SU-DHL-6 (cell line): Measurements from ENCODE around the gene NEK10.

ENCODE experiments used
- H2AFZ ChIP-seq: fragments of 200-600 bp; sonication (generic); 2 replicates; pipeline ENCODE4 v1.6.1; 2014; ENCODE audit warnings: low read depth, mild to moderate bottlenecking, moderate library complexity, mixed read lengths, antibody characterized with exemption, low read length; ENCODE audit not compliant: severe bottlenecking
- H3F3A ChIP-seq: fragments of 200-600 bp; shearing (Covaris generic); 2 replicates; pipeline ENCODE4 v1.6.0; 2016; ENCODE audit warnings: antibody characterized with exemption, mild to moderate bottlenecking; ENCODE audit not compliant: insufficient read depth
- H3K27ac ChIP-seq: fragments of 200-600 bp; sonication (generic); 2 replicates; pipeline ENCODE4 v1.5.1; 2016; ENCODE audit warnings: low read depth, mild to moderate bottlenecking, low read length, moderate library complexity, mixed read lengths
- H3K27me3 ChIP-seq: fragments of 200-600 bp; sonication (generic), shearing (Covaris generic); 2 replicates; pipeline ENCODE4 v1.6.0; 2014; ENCODE audit warnings: mild to moderate bottlenecking, low read length
- H3K36me3 ChIP-seq: fragments of 200-600 bp; sonication (generic); 2 replicates; pipeline ENCODE4 v1.6.1; 2014; ENCODE audit warnings: mild to moderate bottlenecking, low read length, mixed read lengths
- H3K4me2 ChIP-seq: fragments of 300-600, 200-600 bp; shearing (Covaris generic), sonication (generic); 2 replicates; pipeline ENCODE4 v1.6.0; 2014; ENCODE audit warnings: low read length, low read depth, mild to moderate bottlenecking; ENCODE audit not compliant: poor library complexity, severe bottlenecking
- H3K4me3 ChIP-seq: fragments of 200-600 bp; sonication (generic); 2 replicates; pipeline ENCODE4 v1.5.1; 2014; ENCODE audit warnings: antibody characterized with exemption, low read length, mild to moderate bottlenecking, mixed read lengths; ENCODE audit not compliant: insufficient read depth, poor library complexity, severe bottlenecking
- H3K79me2 ChIP-seq: fragments of 200-600 bp; sonication (generic); 2 replicates; pipeline ENCODE4 v1.6.1; 2014; ENCODE audit warnings: mild to moderate bottlenecking, low read length, moderate library complexity; ENCODE audit not compliant: insufficient read depth
- H3K9ac ChIP-seq: fragments of 200-600 bp; sonication (generic); 2 replicates; pipeline ENCODE4 v1.7.0; 2014; ENCODE audit warnings: mild to moderate bottlenecking, low read length
- H3K9me2 ChIP-seq: fragments of 200-600 bp; sonication (generic); replicated peaks from 2 replicates; pipeline ENCODE4 v1.6.1; 2014; ENCODE audit warnings: low read length; ENCODE audit not compliant: insufficient read depth
- H3K9me3 ChIP-seq: fragments of 200-600 bp; sonication (generic); 2 replicates; pipeline ENCODE4 v1.6.1; 2014; ENCODE audit warnings: low read length, mixed read lengths; ENCODE audit not compliant: insufficient read depth
- H4K20me1 ChIP-seq: fragments of 200-600 bp; sonication (generic); 2 replicates; pipeline ENCODE4 v1.6.1; 2014; ENCODE audit warnings: low read depth, mild to moderate bottlenecking, antibody characterized with exemption, low read length, moderate library complexity, mixed read lengths
- EZH2phosphoT487 ChIP-seq: fragments of 200-600 bp; sonication (generic), shearing (Covaris generic); conservative IDR thresholded peaks from 2 replicates; pipeline ENCODE4 v1.6.1; 2018; ENCODE audit warnings: mild to moderate bottlenecking, antibody characterized with exemption, low read length, moderate library complexity, mixed read lengths
- TF ChIP-seq, protein P1 (sequence below): fragments of 200-600 bp; sonication (generic); IDR thresholded peaks from one replicate; pipeline ENCODE4 v1.5.1; 2017; ENCODE audit warnings: antibody characterized with exemption, mild to moderate bottlenecking, low read length, moderate library complexity; ENCODE audit not compliant: insufficient read depth, poor library complexity, severe bottlenecking

NEK10 gene

DNA sequence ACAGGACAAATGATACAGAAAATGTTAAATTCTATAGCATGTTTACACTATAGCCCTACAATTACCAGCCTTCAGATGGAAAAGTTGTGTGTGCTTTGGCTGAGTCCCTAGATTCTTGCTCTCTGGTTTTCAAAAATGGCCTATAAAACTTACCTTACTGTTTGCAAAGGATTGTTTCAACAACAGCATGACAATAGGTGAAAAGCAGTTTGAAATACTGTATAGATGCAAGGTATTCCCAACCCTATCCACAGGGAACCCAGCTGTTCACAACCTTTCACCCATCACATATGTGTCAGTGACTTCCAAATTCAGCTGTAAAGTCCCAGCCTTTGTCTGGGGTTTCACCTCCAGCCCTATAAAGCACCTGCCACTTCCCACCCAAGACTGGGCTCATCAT, 97.3 kb downstream of the NEK10 start:
- H3K9ac ChIP-seq: no peak overlapping the region
- no peaks in the 10 kb centered on the region for H3K79me2 ChIP-seq
- no peak overlapping the region for H3K27ac ChIP-seq
- H3K9me3 ChIP-seq: no peaks in the 10 kb centered on the region
- H3K36me3 ChIP-seq: no peaks in the 10 kb centered on the region
- H3K4me3 ChIP-seq: no peak overlapping the region
- H3K4me2 ChIP-seq: no peak overlapping the region
- no peaks in the 10 kb centered on the region for H3K9me2 ChIP-seq
- H3F3A ChIP-seq: no peaks in the 10 kb centered on the region
- no peak for TF ChIP-seq EZH2phosphoT487
- TF ChIP-seq, protein P1, sequence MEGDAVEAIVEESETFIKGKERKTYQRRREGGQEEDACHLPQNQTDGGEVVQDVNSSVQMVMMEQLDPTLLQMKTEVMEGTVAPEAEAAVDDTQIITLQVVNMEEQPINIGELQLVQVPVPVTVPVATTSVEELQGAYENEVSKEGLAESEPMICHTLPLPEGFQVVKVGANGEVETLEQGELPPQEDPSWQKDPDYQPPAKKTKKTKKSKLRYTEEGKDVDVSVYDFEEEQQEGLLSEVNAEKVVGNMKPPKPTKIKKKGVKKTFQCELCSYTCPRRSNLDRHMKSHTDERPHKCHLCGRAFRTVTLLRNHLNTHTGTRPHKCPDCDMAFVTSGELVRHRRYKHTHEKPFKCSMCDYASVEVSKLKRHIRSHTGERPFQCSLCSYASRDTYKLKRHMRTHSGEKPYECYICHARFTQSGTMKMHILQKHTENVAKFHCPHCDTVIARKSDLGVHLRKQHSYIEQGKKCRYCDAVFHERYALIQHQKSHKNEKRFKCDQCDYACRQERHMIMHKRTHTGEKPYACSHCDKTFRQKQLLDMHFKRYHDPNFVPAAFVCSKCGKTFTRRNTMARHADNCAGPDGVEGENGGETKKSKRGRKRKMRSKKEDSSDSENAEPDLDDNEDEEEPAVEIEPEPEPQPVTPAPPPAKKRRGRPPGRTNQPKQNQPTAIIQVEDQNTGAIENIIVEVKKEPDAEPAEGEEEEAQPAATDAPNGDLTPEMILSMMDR: no peak
- H3K27me3 ChIP-seq: no peaks in the 10 kb centered on the region
- no peak overlapping the region for H2AFZ ChIP-seq
- no peaks in the 10 kb centered on the region for H4K20me1 ChIP-seq

DNA sequence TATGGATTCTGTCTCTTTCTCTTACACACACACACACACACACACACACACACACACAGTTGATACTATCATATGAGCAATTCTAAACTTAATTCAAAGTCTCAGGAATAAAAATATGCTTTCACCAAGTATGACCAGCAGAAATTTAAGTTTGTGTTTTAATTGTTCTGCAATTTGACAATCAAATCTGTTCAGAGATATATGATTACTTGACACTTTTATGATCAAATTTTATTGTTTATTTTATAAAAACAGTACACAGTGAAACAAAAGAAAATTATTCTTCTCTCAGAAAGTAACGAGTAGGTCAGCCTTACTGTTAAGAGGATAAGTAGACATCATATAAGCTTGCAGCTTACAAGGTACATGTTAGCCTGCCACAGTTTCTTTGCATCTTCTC, 114.3 kb downstream of the NEK10 start:
- TF ChIP-seq EZH2phosphoT487: no peak
- TF ChIP-seq, protein P1: no peak
- H3K27ac ChIP-seq: no peak overlapping the region
- no peaks in the 10 kb centered on the region for H3K36me3 ChIP-seq
- H3F3A ChIP-seq: no peaks in the 10 kb centered on the region
- H3K79me2 ChIP-seq: no peaks in the 10 kb centered on the region
- H3K9me3 ChIP-seq: no peaks in the 10 kb centered on the region
- H3K9me2 ChIP-seq: no peaks in the 10 kb centered on the region
- no peak overlapping the region for H3K9ac ChIP-seq
- no peak overlapping the region for H3K4me3 ChIP-seq
- no peaks in the 10 kb centered on the region for H3K27me3 ChIP-seq
- H4K20me1 ChIP-seq: no peaks in the 10 kb centered on the region
- H2AFZ ChIP-seq: no peak overlapping the region
- H3K4me2 ChIP-seq: no peak overlapping the region

DNA sequence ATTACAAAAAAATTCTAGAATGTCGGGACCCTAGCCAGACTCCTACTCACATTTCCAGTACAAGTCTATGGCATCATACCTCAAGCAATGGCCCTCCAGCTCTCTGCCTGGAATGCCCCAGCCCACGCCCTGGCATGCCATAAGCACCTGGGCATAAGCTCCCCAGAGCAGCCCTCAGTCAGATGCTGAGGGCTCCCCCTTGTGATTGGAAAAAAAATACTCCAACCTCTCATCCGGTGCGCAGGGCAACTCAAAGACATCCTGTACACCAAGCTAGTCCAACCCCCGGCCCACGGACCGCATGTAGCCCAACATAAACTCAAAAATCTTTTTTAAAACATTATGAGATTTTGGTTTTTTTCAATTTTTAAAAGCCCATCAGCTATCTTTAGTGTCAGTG, 115.4 kb downstream of the NEK10 start:
- TF ChIP-seq, protein P1: peak; percentile 19
- TF ChIP-seq EZH2phosphoT487: no peak

DNA sequence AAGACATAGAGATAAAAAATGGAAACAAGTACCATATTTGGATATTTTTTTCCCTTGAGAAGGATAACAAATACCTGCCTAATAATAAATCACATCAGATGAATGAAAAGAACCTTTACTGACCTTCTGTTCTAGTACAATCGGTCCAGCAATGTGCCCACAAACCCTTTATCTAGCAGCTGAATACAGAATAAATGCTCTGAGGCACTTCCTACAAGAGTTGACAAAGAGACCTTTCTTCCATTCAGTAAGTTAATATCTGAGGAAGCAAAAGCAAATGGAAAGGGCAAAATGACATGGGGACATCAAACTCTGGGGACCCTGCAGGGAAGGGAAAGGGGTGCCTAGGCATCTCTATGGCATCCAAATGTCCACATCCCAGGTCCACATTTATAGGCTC, 115.8 kb downstream of the NEK10 start:
- H3K27ac ChIP-seq: no peak overlapping the region
- H3F3A ChIP-seq: no peaks in the 10 kb centered on the region
- H3K9me3 ChIP-seq: no peaks in the 10 kb centered on the region
- no peak overlapping the region for H3K4me3 ChIP-seq
- no peak for TF ChIP-seq EZH2phosphoT487
- TF ChIP-seq, protein P1: no peak
- H3K9ac ChIP-seq: no peak overlapping the region
- H3K4me2 ChIP-seq: no peak overlapping the region
- H3K9me2 ChIP-seq: no peaks in the 10 kb centered on the region
- no peaks in the 10 kb centered on the region for H4K20me1 ChIP-seq
- H3K79me2 ChIP-seq: no peaks in the 10 kb centered on the region
- H3K27me3 ChIP-seq: no peaks in the 10 kb centered on the region
- H3K36me3 ChIP-seq: no peaks in the 10 kb centered on the region
- H2AFZ ChIP-seq: no peak overlapping the region

More for the DNA sequence above, 115.4 kb downstream of the NEK10 start:
- H3K4me2 ChIP-seq: no peak overlapping the region
- H3K9me2 ChIP-seq: no peaks in the 10 kb centered on the region
- no peaks in the 10 kb centered on the region for H4K20me1 ChIP-seq
- H3K27me3 ChIP-seq: no peaks in the 10 kb centered on the region
- no peak overlapping the region for H3K4me3 ChIP-seq
- no peak overlapping the region for H2AFZ ChIP-seq
- no peak overlapping the region for H3K27ac ChIP-seq
- no peaks in the 10 kb centered on the region for H3K36me3 ChIP-seq
- no peak overlapping the region for H3K9ac ChIP-seq
- H3K9me3 ChIP-seq: no peaks in the 10 kb centered on the region
- H3F3A ChIP-seq: no peaks in the 10 kb centered on the region
- no peaks in the 10 kb centered on the region for H3K79me2 ChIP-seq
